NT2/D1 (cell line): Measurements from ENCODE around the gene SREBF1.

Experiments
- SUZ12 ChIP-seq: IDR thresholded peaks from 2 replicates; pipeline ENCODE4 v1.6.1; 2011; ENCODE audit not compliant: insufficient read length, insufficient read depth; ENCODE audit errors: extremely low read depth
- YY1 ChIP-seq: IDR thresholded peaks from 2 replicates; pipeline ENCODE4 v1.6.1; 2011; ENCODE audit not compliant: insufficient read length, insufficient read depth

- TF ChIP-seq SUZ12, result no peak
- no peak for TF ChIP-seq YY1
Observed at GRCh38 chr17:17822616-17823015, 14.2 kb downstream of the SREBF1 start.
